Measurements from ENCODE around the gene STAT5A. TPM values are rescaled to one million over a fixed set of nuclear protein-coding genes. Genes with fewer than 3 reads are reported as not detected.
A peak's percentile ranks its signal among the peaks of the same experiment; 100 is the strongest.
"Not testable (repeated sequence)": the region's sequence is repeated elsewhere in the genome, so short reads cannot be mapped to it uniquely, and the experiment has no call there.

Gene STAT5A
- total RNA-seq, 1 experiment from 2014 or later = 3.5 TPM

DNA sequence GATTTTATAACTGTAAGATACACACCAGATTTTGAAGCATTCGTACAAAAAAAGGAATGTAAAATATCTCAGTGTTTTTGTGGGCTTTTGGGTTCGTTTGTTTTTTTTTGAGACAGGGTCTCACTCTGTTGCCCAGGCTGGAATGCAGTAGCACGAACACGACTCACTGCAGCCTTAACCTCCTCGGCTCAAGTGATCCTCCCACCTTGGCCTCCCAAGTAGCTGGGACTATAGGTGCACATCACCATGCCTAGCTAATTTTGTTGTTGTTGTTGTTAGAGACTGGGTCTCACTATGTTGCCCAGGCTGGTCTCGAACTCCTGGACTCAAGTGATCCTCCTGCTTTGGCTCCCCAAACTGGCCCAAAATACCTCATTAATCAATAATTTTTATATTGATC is 28.0 kb upstream of the STAT5A start:
- no peak for DNase-seq (ENCODE audit: low read depth, low spot score)
- in situ Hi-C loops (cut with HindIII; ENCODE audit: low pct_unique_long_range_greater_than_20kb, low sequenced_read_pairs) = no loop called here

DNA sequence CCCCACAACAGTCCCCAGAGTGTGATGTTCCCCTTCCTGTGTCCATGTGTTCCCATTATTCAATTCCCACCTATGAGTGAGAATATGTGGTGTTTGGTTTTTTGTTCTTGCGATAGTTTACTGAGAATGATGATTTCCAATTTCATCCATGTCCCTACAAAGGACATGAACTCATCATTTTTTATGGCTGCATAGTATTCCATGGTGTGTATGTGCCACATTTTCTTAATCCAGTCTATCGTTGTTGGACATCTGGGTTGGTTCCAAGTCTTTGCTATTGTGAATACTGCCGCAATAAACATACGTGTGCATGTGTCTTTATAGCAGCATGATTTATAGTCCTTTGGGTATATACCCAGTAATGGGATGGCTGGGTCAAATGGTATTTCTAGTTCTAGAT is 23.9 kb upstream of the STAT5A start:
- in situ Hi-C loops (cut with HindIII; ENCODE audit: low pct_unique_long_range_greater_than_20kb, low sequenced_read_pairs); DNase-seq (ENCODE audit: low read depth, low spot score): not testable (repeated sequence)

DNA sequence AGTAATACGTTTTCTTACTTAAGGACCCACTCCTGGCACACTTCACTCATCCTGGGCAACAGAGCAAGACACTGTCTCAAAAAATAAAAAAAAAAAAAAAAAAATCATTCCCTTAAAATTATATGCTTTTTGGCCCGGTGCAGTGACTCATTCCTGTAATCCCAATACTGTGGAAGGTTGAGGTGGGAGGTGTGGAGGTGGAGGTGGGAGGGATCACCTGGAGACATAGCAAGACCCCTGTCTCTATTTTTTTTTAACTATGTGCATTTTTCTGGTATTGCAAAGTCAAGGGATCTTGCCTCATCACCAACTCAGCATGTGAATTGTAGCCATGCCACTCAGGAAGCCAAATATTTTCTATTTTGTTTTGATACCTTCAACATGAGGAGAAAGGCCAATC is 21.8 kb upstream of the STAT5A start:
- in situ Hi-C loops (cut with HindIII; ENCODE audit: low pct_unique_long_range_greater_than_20kb, low sequenced_read_pairs) = no loop called here
- no peak for DNase-seq (ENCODE audit: low read depth, low spot score)

- in situ Hi-C loops (cut with HindIII; ENCODE audit: low pct_unique_long_range_greater_than_20kb, low sequenced_read_pairs) = no loop called here
- peak; percentile 89 for DNase-seq (ENCODE audit: low read depth, low spot score)
Observed at GRCh38 chr17:42266918-42267766, 21.2 kb upstream of the STAT5A start.

- DNase-seq (ENCODE audit: low read depth, low spot score) = no peak
- in situ Hi-C loops (cut with HindIII; ENCODE audit: low pct_unique_long_range_greater_than_20kb, low sequenced_read_pairs) = no loop called here
Observed at GRCh38 chr17:42268236-42268635, 20.1 kb upstream of the STAT5A start.

- in situ Hi-C loops (cut with HindIII; ENCODE audit: low pct_unique_long_range_greater_than_20kb, low sequenced_read_pairs) = no loop called here
Observed at GRCh38 chr17:42270170-42270535, 18.1 kb upstream of the STAT5A start.

GRCh38 chr17:42270596-42270995 is 17.7 kb upstream of the STAT5A start:
- in situ Hi-C loops (cut with HindIII; ENCODE audit: low pct_unique_long_range_greater_than_20kb, low sequenced_read_pairs) = no loop called here
- no peak for DNase-seq (ENCODE audit: low read depth, low spot score)

More at GRCh38 chr17:42270170-42270535, 18.1 kb upstream of the STAT5A start:
- DNase-seq (ENCODE audit: low read depth, low spot score) = peak; percentile 40

DNA sequence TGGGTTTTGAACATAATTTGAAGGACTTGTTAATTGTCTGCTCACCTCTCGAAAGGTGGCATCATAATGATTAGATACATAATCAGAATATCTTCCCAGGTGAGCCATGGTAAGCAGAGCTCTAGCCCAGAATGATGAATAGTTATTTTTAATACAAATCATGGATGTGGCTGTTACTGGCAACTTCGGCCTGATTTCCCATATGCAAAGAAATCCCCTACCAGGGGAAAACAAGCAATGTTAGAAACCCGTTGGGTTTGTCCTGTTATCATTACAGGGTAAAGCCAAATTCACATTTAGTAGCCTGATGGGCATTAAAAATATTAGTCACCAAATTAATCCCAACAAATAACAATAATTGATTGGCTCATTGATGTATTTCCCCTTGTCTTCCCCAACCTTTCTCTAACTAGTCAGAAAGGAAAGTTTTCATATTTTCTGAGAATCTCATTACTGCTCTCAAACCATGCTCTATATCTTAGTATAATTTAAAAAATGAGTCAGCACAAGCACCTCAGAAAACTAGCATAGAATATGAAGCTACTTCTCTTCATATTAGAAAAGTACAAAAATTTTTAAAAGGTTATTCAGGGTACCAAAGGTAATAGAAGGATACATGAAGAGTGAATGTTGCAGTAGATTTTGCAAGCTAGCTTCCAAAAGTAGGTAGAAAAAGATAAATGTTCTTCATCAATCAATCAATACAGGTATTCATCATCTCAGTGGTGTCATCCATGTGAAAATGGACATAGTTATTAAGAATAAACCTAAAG is 17.1 kb upstream of the STAT5A start:
- DNase-seq (ENCODE audit: low read depth, low spot score) = no peak
- in situ Hi-C loops (cut with HindIII; ENCODE audit: low pct_unique_long_range_greater_than_20kb, low sequenced_read_pairs) = no loop called here

- DNase-seq (ENCODE audit: low read depth, low spot score) = no peak
- in situ Hi-C loops (cut with HindIII; ENCODE audit: low pct_unique_long_range_greater_than_20kb, low sequenced_read_pairs) = no loop called here
Observed at GRCh38 chr17:42271779-42272035, 16.6 kb upstream of the STAT5A start.

- in situ Hi-C loops (cut with HindIII; ENCODE audit: low pct_unique_long_range_greater_than_20kb, low sequenced_read_pairs) = no loop called here
- no peak for DNase-seq (ENCODE audit: low read depth, low spot score)
Observed at GRCh38 chr17:42272162-42272907, 16.0 kb upstream of the STAT5A start.

DNA sequence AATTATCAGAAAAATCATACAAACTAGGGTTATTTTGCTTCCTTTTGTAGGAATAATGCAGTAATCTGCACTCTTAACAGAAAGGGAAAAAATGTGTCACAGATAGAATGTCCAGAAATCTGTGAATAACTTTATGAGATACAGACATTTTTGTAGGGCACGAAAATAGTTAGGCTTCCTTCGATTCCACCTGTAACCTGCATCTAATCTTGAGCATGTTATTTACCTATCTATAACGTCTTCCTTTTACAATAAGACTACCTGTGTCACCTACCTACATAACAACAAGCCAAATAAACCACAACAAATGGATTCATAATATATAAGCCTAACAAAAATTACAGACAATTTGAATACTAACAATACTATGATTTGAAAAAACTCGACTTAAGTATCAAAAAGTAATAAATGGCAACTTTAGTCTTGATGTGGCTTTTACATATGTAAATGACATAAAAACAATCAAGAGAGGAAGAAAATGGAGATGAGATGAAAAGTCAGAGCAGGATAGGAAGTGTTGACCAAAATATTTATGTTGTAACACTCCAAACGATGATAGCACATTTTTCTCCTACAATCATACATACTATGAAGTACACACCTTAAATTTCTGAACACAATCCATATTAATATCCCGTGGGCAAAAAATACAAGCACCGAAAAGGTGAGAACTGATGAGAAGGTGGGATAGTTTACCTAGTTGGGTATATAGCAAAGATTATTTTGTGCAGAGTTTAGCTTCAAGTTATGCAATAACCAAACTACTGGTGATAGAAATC is 14.6 kb upstream of the STAT5A start:
- in situ Hi-C loops (cut with HindIII; ENCODE audit: low pct_unique_long_range_greater_than_20kb, low sequenced_read_pairs) = no loop called here
- no peak for DNase-seq (ENCODE audit: low read depth, low spot score)

- in situ Hi-C loops (cut with HindIII; ENCODE audit: low pct_unique_long_range_greater_than_20kb, low sequenced_read_pairs) = no loop called here
- no peak for DNase-seq (ENCODE audit: low read depth, low spot score)
Observed at GRCh38 chr17:42274253-42274542, 14.1 kb upstream of the STAT5A start.

- in situ Hi-C loops (cut with HindIII; ENCODE audit: low pct_unique_long_range_greater_than_20kb, low sequenced_read_pairs) = no loop called here
Observed at GRCh38 chr17:42274812-42275526, 13.3 kb upstream of the STAT5A start.

GRCh38 chr17:42275527-42276358 is 12.6 kb upstream of the STAT5A start:
- in situ Hi-C loops (cut with HindIII; ENCODE audit: low pct_unique_long_range_greater_than_20kb, low sequenced_read_pairs) = no loop called here
- no peak for DNase-seq (ENCODE audit: low read depth, low spot score)

More at GRCh38 chr17:42274812-42275526, 13.3 kb upstream of the STAT5A start:
- no peak for DNase-seq (ENCODE audit: low read depth, low spot score)

GRCh38 chr17:42276359-42276608 is 12.0 kb upstream of the STAT5A start, which contains the start of gene STAT5B:
Gene STAT5B (minus strand): TSS chr17:42276391. CDS start chr17:42232127, 44,264 bp downstream.
- in situ Hi-C loops (cut with HindIII; ENCODE audit: low pct_unique_long_range_greater_than_20kb, low sequenced_read_pairs) = no loop called here
- DNase-seq (ENCODE audit: low read depth, low spot score) = peak; percentile 58

- in situ Hi-C loops (cut with HindIII; ENCODE audit: low pct_unique_long_range_greater_than_20kb, low sequenced_read_pairs) = no loop called here
Observed at GRCh38 chr17:42276609-42277341, 11.5 kb upstream of the STAT5A start.

More at GRCh38 chr17:42276609-42277341, 11.5 kb upstream of the STAT5A start:
- peak; percentile 43 for DNase-seq (ENCODE audit: low read depth, low spot score)

All from SK-MEL-5 (cell line).